HL-60 (cell line): ENCODE data around the gene SYT13.

ENCODE experiments used
- CTCF ChIP-seq: IDR thresholded peaks from one replicate; pipeline ENCODE4 v1.5.1; 2011; ENCODE audit warnings: low read length, control low read depth, inconsistent platforms; ENCODE audit not compliant: insufficient read depth
- GABPA ChIP-seq: IDR thresholded peaks from 2 replicates; pipeline ENCODE4 v1.6.1; 2012; ENCODE audit warnings: low read depth
- POLR2AphosphoS5 ChIP-seq: IDR thresholded peaks from 2 replicates; pipeline ENCODE4 v1.6.1; 2012; ENCODE audit warnings: low read depth

- TF ChIP-seq CTCF (no peak), POLR2AphosphoS5 (no peak), GABPA (no peak)
Measured at GRCh38 chr11:45225961-45226871, 59.9 kb downstream of the SYT13 start.
